Central memory CD8-positive, alpha-beta T cell (primary cell): ENCODE results near the gene IQCF6.
"Not testable (repeated sequence)": the region's sequence is repeated elsewhere in the genome, so short reads cannot be mapped to it uniquely, and the experiment has no call there.

Experiments
- ATAC-seq: fragments of 150-1000 bp; cut with Tn5 transposase; replicated peaks from 2 replicates; pipeline ENCODE4 v1.10.0; 2022; ENCODE audit warnings: mild to moderate bottlenecking, moderate FRiP score, moderate number of reproducible peaks; ENCODE audit not compliant: poor library complexity, severe bottlenecking; ENCODE audit errors: extremely low read depth
- DNase-seq, 2 donors: peaks; one replicate each; pipeline ENCODE4 v3.0.0; 2021; ENCODE audit warnings: low spot score in 2 of 2
- H3K27ac Mint-ChIP-seq: one replicate; pipeline ENCODE4 v1.8.0; 2022; ENCODE audit warnings: low read depth, mild to moderate bottlenecking, moderate library complexity, mixed read lengths
- H3K27me3 Mint-ChIP-seq: one replicate; pipeline ENCODE4 v1.8.0; 2022; ENCODE audit warnings: mixed read lengths
- H3K36me3 Mint-ChIP-seq: one replicate; pipeline ENCODE4 v1.8.0; 2022; ENCODE audit warnings: mild to moderate bottlenecking, moderate library complexity, mixed read lengths; ENCODE audit not compliant: insufficient read depth
- H3K4me1 Mint-ChIP-seq: one replicate; pipeline ENCODE4 v1.8.0; 2022; ENCODE audit warnings: mixed read lengths
- H3K4me3 Mint-ChIP-seq: one replicate; pipeline ENCODE4 v1.8.0; 2022; ENCODE audit warnings: mild to moderate bottlenecking, moderate library complexity, mixed read lengths
- H3K9me3 Mint-ChIP-seq: one replicate; pipeline ENCODE4 v1.8.0; 2022; ENCODE audit warnings: mixed read lengths

IQCF6 gene

DNA sequence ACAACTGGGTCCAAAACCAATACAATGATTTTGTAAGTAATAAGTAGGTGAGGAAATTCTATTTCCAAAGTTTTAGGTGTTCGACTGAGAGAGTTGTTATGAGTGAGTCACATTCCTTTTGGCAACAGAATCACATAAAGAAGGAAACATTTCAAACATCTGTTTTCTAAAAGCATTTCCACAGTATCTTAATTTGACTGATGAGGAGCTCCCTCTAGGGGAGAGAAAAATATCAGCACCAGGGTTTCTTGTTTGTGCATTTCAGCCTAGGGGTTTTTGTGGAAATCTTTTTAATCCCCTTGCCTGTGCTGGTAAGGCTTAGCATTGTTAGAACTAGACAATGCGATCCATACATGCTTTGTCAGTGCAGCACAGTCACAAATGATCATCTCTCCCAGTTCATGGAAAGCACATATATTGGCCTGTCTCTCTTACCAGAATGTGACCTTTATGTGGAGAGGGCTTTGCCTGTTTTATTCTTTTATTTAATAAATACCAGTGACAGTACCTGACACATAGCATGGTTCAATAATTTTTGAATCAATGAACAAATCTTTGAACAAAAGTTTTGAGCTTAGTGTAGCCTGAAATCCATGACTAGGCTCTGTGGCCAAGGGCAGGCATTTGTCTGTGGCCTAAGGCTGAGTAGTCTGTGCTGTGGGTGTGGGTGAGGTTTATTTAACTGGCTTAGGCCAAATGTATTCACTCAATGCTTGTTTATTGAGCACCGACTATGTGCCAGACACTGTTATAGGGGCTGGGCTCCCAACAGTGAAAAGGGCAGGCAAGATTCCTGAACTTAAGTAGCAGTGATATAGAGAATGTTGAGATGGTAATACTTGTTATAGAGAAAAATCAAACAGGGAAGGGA is 21.1 kb upstream of the IQCF6 start:
- H3K27ac Mint-ChIP-seq = no peak overlapping the region
- peak in 1 of 2 donors; percentile 30 for DNase-seq
- no peaks in the 10 kb centered on the region for H3K4me1 Mint-ChIP-seq
- H3K9me3 Mint-ChIP-seq = no peaks in the 10 kb centered on the region
- peaks cover 14% of the 10 kb centered on the region for H3K27me3 Mint-ChIP-seq
- no peak for ATAC-seq
- H3K36me3 Mint-ChIP-seq = no peaks in the 10 kb centered on the region
- H3K4me3 Mint-ChIP-seq = no peak overlapping the region

DNA sequence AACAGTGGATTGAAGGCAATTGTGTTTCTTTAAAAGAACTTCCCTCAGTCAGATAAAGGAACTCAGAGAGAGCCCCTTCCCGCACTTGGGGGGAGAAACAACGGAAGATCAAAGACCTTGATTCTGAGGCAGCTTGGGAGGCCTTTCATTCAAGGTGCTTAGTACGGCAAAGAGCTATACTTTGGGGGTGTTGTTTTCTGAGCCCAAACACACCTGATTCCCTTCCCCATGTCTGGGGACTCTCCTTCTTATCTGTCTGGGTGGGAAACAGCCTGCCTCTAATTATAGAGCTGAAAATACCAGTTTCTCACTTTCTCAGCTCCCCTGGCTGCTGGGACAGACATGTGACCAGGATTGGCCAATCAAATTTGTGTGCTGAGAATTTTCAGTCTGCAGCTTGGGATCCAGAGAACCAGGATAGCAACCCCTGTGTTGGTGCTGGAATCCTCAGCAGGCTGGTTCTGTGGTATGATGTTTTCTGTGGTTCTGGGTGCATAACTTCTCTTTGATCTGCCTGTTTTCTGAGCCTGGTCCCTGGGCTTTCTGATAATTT is 19.4 kb upstream of the IQCF6 start:
- Mint-ChIP-seq H3K4me1 (no peaks in the 10 kb centered on the region), H3K36me3 (no peaks in the 10 kb centered on the region), H3K27me3 (peaks cover 14% of the 10 kb centered on the region), H3K4me3 (no peak overlapping the region), H3K27ac (no peak overlapping the region), H3K9me3 (no peaks in the 10 kb centered on the region)
- ATAC-seq (no peak), DNase-seq (no peak)

DNA sequence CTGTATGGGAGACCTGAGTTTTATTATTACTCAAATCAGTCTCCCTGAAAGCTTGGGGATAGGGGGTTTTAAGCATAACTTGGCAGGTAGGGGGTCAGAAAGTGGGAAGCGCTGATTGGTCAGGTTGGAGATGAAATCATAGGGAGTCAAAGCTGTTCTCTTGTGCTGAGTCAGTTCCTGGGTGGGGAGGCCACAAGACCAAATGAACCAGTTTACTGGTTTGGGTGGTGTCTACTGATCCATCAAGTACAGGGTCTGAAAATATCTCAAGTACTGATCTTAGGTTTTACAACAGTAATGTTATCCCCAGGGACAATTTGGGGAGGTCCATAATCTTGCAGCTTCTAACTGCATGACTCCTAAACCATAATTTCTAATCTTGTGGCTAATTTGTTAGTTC is 17.8 kb upstream of the IQCF6 start:
- Mint-ChIP-seq H3K9me3 (no peaks in the 10 kb centered on the region), H3K36me3 (no peaks in the 10 kb centered on the region), H3K4me1 (no peaks in the 10 kb centered on the region), H3K27me3 (peaks cover 14% of the 10 kb centered on the region), H3K27ac (no peak overlapping the region), H3K4me3 (no peak overlapping the region)
- DNase-seq (no peak), ATAC-seq (no peak)

- Mint-ChIP-seq H3K4me1 (peaks cover 7% of the 10 kb centered on the region), H3K9me3 (no peaks in the 10 kb centered on the region)
These were observed 15.2 kb upstream of the IQCF6 start for GRCh38 chr3:51794206-51794605.

GRCh38 chr3:51792206-51792605 is 13.2 kb upstream of the IQCF6 start:
- H3K9me3 Mint-ChIP-seq = no peaks in the 10 kb centered on the region
- H3K27me3 Mint-ChIP-seq = peaks cover 14% of the 10 kb centered on the region
- no peak for DNase-seq
- no peak overlapping the region for H3K27ac Mint-ChIP-seq
- H3K4me1 Mint-ChIP-seq = peaks cover 12% of the 10 kb centered on the region
- H3K36me3 Mint-ChIP-seq = no peaks in the 10 kb centered on the region
- ATAC-seq = no peak
- H3K4me3 Mint-ChIP-seq = no peak overlapping the region

More at GRCh38 chr3:51794206-51794605, 15.2 kb upstream of the IQCF6 start:
- Mint-ChIP-seq H3K27me3 (peaks cover 14% of the 10 kb centered on the region), H3K27ac (no peak overlapping the region), H3K4me3 (no peak overlapping the region), H3K36me3 (no peaks in the 10 kb centered on the region)
- no peak for ATAC-seq
- no peak for DNase-seq

DNA sequence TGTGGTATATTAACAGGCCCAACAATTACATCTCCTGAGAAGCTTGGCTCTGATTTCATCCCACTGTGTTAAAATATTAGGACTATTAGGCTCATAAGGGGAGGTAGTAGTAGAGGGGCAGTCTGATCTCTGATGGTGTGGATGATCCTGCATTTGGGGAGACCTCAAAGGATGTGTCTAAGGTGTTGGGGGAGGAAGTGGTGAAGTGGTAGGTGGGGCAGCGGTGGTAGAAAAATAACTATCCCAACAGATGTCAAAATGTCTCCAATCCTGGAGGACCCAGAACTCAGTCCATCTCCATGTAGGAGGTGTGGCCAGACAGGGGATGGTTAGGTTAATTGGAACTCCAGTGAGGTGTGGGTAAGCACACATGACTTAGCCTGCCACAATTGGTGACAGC is 10.4 kb upstream of the IQCF6 start:
- Mint-ChIP-seq H3K27me3 (no peaks in the 10 kb centered on the region), H3K36me3 (no peaks in the 10 kb centered on the region), H3K4me1 (peaks cover 12% of the 10 kb centered on the region), H3K4me3 (no peak overlapping the region), H3K27ac (no peak overlapping the region), H3K9me3 (no peaks in the 10 kb centered on the region)
- ATAC-seq = no peak
- DNase-seq = no peak

DNA sequence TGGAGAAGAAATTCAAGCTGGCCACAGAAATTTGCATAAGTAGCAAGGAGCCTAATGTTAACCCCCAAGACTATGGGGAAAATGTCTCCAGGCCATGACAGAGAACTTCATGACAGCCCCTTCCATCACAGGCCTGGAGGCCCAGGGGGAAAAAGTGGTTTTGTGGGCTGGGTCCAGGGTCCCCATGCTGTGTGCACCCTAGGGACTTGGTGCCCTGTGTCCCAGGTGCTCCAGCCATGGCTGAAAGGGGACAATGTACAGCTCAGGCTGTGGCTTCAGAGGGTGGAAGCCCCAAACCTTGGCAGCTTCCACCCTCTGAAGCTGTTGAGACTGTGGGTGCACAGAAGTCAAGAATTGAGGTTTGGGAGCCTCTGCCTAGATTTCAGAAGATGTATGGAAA is 8.5 kb upstream of the IQCF6 start:
- H3K4me3 Mint-ChIP-seq, H3K27me3 Mint-ChIP-seq, H3K9me3 Mint-ChIP-seq, ATAC-seq, DNase-seq, H3K36me3 Mint-ChIP-seq, H3K27ac Mint-ChIP-seq: not testable (repeated sequence)
- peaks cover 12% of the 10 kb centered on the region for H3K4me1 Mint-ChIP-seq

- H3K27ac Mint-ChIP-seq = no peak overlapping the region
- no peak overlapping the region for H3K4me3 Mint-ChIP-seq
- H3K36me3 Mint-ChIP-seq = no peaks in the 10 kb centered on the region
- peaks cover 12% of the 10 kb centered on the region for H3K4me1 Mint-ChIP-seq
- no peak for DNase-seq
- no peaks in the 10 kb centered on the region for H3K27me3 Mint-ChIP-seq
- ATAC-seq = no peak
- no peaks in the 10 kb centered on the region for H3K9me3 Mint-ChIP-seq
These were observed 7.2 kb upstream of the IQCF6 start for GRCh38 chr3:51786267-51786666.

GRCh38 chr3:51778554-51778953 is 483 bp downstream of the IQCF6 start:
- ATAC-seq (no peak), DNase-seq (no peak)
- H3K27me3 Mint-ChIP-seq = peaks cover 27% of the 10 kb centered on the region
- H3K4me3 Mint-ChIP-seq = no peak overlapping the region
- H3K4me1 Mint-ChIP-seq = no peaks in the 10 kb centered on the region
- no peak overlapping the region for H3K27ac Mint-ChIP-seq
- no peaks in the 10 kb centered on the region for H3K9me3 Mint-ChIP-seq
- no peaks in the 10 kb centered on the region for H3K36me3 Mint-ChIP-seq

DNA sequence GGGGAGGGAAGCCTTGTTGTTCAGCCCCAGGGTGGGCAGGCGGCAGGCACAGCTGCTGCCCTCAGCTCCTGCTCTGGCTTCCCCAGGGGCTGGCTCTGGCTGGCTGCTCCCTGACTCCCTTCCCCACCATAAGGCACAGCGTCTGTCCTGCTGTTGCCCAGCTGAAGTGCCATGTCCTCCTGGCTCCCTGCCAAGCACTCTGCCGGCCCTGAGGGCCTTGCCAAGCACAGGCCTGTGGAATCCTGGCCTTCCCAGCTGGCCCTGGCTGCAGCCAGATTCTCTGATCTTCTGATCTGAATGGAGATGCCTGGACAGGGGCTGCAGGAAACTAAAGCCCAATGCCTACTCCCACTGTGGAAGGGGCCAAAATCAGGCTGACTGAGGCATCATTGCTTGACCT is 1.1 kb downstream of the IQCF6 start:
- no peak for ATAC-seq
- DNase-seq = no peak
- Mint-ChIP-seq H3K4me3 (no peak overlapping the region), H3K27ac (no peak overlapping the region), H3K9me3 (no peaks in the 10 kb centered on the region), H3K36me3 (no peaks in the 10 kb centered on the region), H3K4me1 (no peaks in the 10 kb centered on the region), H3K27me3 (peaks cover 32% of the 10 kb centered on the region)

GRCh38 chr3:51773529-51774056 is 5.4 kb downstream of the IQCF6 start:
- Mint-ChIP-seq H3K9me3 (no peaks in the 10 kb centered on the region), H3K27ac (no peak overlapping the region), H3K4me3 (no peak overlapping the region), H3K27me3 (peaks cover 35% of the 10 kb centered on the region), H3K36me3 (no peaks in the 10 kb centered on the region), H3K4me1 (no peaks in the 10 kb centered on the region)
- DNase-seq (no peak), ATAC-seq (no peak)

DNA sequence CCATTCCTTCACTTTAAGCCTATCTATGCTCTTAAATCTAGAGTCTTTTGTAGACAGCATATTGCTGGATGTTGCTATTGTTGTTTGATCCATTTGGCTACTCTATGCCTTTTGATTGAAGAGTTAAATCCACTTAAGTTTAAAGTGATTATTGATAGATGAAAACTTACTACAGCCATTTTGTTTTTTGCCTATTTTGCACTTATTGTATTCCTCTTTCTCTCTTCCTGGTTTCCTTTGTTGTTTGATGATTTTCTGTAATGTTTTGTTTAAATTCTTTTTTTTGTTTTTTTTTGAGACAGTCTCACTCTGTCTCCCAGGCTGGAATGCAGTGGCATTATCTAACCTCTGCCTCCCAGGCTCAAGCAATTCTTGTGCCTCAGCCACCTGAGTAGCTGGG is 19.8 kb downstream of the IQCF6 start:
- DNase-seq = no peak
- no peak overlapping the region for H3K4me3 Mint-ChIP-seq
- H3K27ac Mint-ChIP-seq = no peak overlapping the region
- no peaks in the 10 kb centered on the region for H3K4me1 Mint-ChIP-seq
- H3K27me3 Mint-ChIP-seq = peaks cover 27% of the 10 kb centered on the region
- no peaks in the 10 kb centered on the region for H3K36me3 Mint-ChIP-seq
- peaks cover 21% of the 10 kb centered on the region for H3K9me3 Mint-ChIP-seq
- no peak for ATAC-seq
